Keratinocyte (primary cell): ENCODE results near the gene IFNA5. TPM values are rescaled to one million over a fixed set of nuclear protein-coding genes. Genes with fewer than 3 reads are reported as not detected.

Experiments
- DNase-seq: peaks from one replicate; pipeline ENCODE4 v3.0.0-alpha.2; 2011; ENCODE audit warnings: low read depth, missing footprints, low spot score
- FAIRE-seq: peaks from 2 replicates; lab custom pipeline; 2011; peaks lifted over from hg19 to GRCh38; lab: Jason Lieb, UNC
- H2AFZ ChIP-seq: 2 replicates; pipeline ENCODE4 v1.6.0; 2012; ENCODE audit warnings: low read length, control low read depth, inconsistent platforms; ENCODE audit not compliant: control insufficient read depth
- H3K27ac ChIP-seq: 2 replicates; pipeline ENCODE4 v1.5.1; 2011; ENCODE audit warnings: low read length; ENCODE audit not compliant: control insufficient read depth, insufficient read depth
- H3K27me3 ChIP-seq: 3 replicates; pipeline ENCODE4 v1.6.0; 2011; ENCODE audit warnings: low read length; ENCODE audit not compliant: control insufficient read depth, insufficient read depth; ENCODE audit errors: extremely low read depth
- H3K36me3 ChIP-seq, 2 experiments: 2 replicates in 1 of 2; 3 replicates in 1 of 2; pipeline ENCODE4 v1.5.1; 2011; ENCODE audit warnings: low read length in 2 of 2, mild to moderate bottlenecking in 1 of 2; ENCODE audit not compliant: control insufficient read depth in 2 of 2, insufficient read depth in 2 of 2; ENCODE audit errors: extremely low read depth in 1 of 2
- H3K4me1 ChIP-seq: 3 replicates; pipeline ENCODE4 v1.5.1; 2011; ENCODE audit warnings: low read length; ENCODE audit not compliant: control insufficient read depth, insufficient read depth; ENCODE audit errors: extremely low read depth
- H3K4me2 ChIP-seq: 3 replicates; pipeline ENCODE4 v1.6.0; 2011; ENCODE audit warnings: low read depth, low read length; ENCODE audit not compliant: control insufficient read depth, insufficient read depth; ENCODE audit errors: extremely low read depth
- H3K4me3 ChIP-seq, 3 experiments: fragments of 200-600 bp in 1 of 3; sonication (generic) in 1 of 3; 2 replicates in 2 of 3; 3 replicates in 1 of 3; pipeline ENCODE4 v1.5.1; 2011 to 2016; ENCODE audit warnings: low read length in 3 of 3, mild to moderate bottlenecking in 3 of 3, control low read depth in 2 of 3, inconsistent platforms in 1 of 3, low read depth in 1 of 3, mixed read lengths in 1 of 3, mixed run types in 1 of 3, moderate library complexity in 1 of 3; ENCODE audit not compliant: control insufficient read depth in 2 of 3, insufficient read depth in 2 of 3; ENCODE audit errors: extremely low read depth in 1 of 3
- H3K79me2 ChIP-seq: 2 replicates; pipeline ENCODE4 v1.6.0; 2012; ENCODE audit warnings: low read length; ENCODE audit not compliant: control insufficient read depth, insufficient read depth
- H3K9ac ChIP-seq: 3 replicates; pipeline ENCODE4 v1.6.0; 2011; ENCODE audit warnings: low read length; ENCODE audit not compliant: control insufficient read depth, insufficient read depth; ENCODE audit errors: extremely low read depth
- H3K9me1 ChIP-seq: 3 replicates; pipeline ENCODE4 v1.6.0; 2011; ENCODE audit warnings: low read length; ENCODE audit not compliant: control insufficient read depth, insufficient read depth; ENCODE audit errors: extremely low read depth
- H3K9me3 ChIP-seq: 2 replicates; pipeline ENCODE4 v1.5.1; 2012; ENCODE audit warnings: low read depth, low read length; ENCODE audit not compliant: control insufficient read depth
- H4K20me1 ChIP-seq: 3 replicates; pipeline ENCODE4 v1.6.0; 2011; ENCODE audit warnings: low read length; ENCODE audit not compliant: control insufficient read depth, insufficient read depth; ENCODE audit errors: extremely low read depth
- EZH2 ChIP-seq: IDR thresholded peaks from one replicate; pipeline ENCODE4 v1.6.1; 2012; ENCODE audit warnings: inconsistent platforms, mild to moderate bottlenecking, low read length, moderate library complexity
- dilution Hi-C: fragments of 300-500 bp; cut with MboI; formaldehyde crosslinking; loops from one replicate; pipeline ENCODE4 v1.7.0; 2020; ENCODE audit warnings: low sequenced_read_pairs; ENCODE audit not compliant: extremely low pct_ligation_motif_present
- polyA plus RNA-seq, 5 experiments: library from polyadenylated mRNA; depleted of rRNA in 3 of 5; stranded (reverse) in 3 of 5; stranded (forward) in 1 of 5; unstranded in 1 of 5; fragments of >200 nt; gene quantifications; 1 replicate in 1 of 5; 2 replicates in 3 of 5; 3 replicates in 1 of 5; pipeline versions ENCODE4 v1.2.1 to v1.2.3, GENCODE V29; 2011 to 2012; ENCODE audit warnings: missing spikeins in 2 of 5, low read depth in 1 of 5, low replicate concordance in 1 of 5
- TF ChIP-seq, protein P1 (sequence below), 3 experiments: IDR thresholded peaks in 1 of 3; conservative IDR thresholded peaks in 1 of 3; optimal IDR thresholded peaks in 1 of 3; 2 replicates in 2 of 3; 3 replicates in 1 of 3; pipeline versions ENCODE3 to v1.5.1; 2011; ENCODE audit warnings: low read length in 3 of 3, mild to moderate bottlenecking in 3 of 3, moderate library complexity in 2 of 3, control low read depth in 1 of 3, inconsistent platforms in 1 of 3; ENCODE audit not compliant: insufficient read depth in 2 of 3; ENCODE audit errors: extremely low read depth in 1 of 3

Gene IFNA5
- polyA plus RNA-seq, 1 donor (not counting 4 experiments of a cell fraction or from before 2014, with no cell fraction given) = not detected

DNA sequence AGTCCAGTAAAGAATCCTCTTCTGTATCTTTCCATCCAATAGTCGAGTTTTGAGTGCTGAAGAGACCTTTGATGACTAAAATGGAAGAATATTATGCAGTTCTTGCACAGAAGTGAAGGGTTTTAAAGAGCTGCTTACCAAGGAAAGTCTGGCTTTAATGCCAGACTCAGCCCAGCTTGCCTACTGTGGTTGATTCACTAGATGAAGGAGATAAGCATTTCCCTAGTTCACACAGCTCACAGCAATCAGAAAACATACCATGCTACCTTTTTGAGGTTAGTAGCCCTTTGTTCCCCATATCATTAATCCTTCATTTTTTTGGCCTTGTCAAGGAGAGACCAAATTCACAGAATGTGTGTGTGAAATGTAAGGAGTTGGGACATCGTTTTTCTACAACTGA lies 15.3 kb downstream of the IFNA5 start:
- DNase-seq (no peak), FAIRE-seq (no peak)
- no peak for TF ChIP-seq EZH2
- TF ChIP-seq, protein P1, sequence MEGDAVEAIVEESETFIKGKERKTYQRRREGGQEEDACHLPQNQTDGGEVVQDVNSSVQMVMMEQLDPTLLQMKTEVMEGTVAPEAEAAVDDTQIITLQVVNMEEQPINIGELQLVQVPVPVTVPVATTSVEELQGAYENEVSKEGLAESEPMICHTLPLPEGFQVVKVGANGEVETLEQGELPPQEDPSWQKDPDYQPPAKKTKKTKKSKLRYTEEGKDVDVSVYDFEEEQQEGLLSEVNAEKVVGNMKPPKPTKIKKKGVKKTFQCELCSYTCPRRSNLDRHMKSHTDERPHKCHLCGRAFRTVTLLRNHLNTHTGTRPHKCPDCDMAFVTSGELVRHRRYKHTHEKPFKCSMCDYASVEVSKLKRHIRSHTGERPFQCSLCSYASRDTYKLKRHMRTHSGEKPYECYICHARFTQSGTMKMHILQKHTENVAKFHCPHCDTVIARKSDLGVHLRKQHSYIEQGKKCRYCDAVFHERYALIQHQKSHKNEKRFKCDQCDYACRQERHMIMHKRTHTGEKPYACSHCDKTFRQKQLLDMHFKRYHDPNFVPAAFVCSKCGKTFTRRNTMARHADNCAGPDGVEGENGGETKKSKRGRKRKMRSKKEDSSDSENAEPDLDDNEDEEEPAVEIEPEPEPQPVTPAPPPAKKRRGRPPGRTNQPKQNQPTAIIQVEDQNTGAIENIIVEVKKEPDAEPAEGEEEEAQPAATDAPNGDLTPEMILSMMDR (optimal IDR thresholded peaks at IDR 0.05 in 1 of 3, IDR thresholded peaks at IDR 0.05 in 1 of 3, conservative IDR thresholded peaks at IDR 0.05 in 1 of 3; ENCODE audit: extremely low read depth in 1 of 3, insufficient read depth in 2 of 3, low read length in 3 of 3) = no peak
- dilution Hi-C loops = no loop called here
- H3K4me2 ChIP-seq = no peak overlapping the region
- H4K20me1 ChIP-seq = no peaks in the 10 kb centered on the region
- H3K9ac ChIP-seq = no peak overlapping the region
- no peaks in the 10 kb centered on the region for H3K79me2 ChIP-seq
- H2AFZ ChIP-seq = no peak overlapping the region
- H3K4me1 ChIP-seq = peaks cover 5% of the 10 kb centered on the region
- no peak overlapping the region for H3K4me3 ChIP-seq
- no peaks in the 10 kb centered on the region for H3K9me3 ChIP-seq
- no peaks in the 10 kb centered on the region for H3K36me3 ChIP-seq
- no peaks in the 10 kb centered on the region for H3K9me1 ChIP-seq
- no peak overlapping the region for H3K27ac ChIP-seq
- peaks cover 4% of the 10 kb centered on the region for H3K27me3 ChIP-seq

DNA sequence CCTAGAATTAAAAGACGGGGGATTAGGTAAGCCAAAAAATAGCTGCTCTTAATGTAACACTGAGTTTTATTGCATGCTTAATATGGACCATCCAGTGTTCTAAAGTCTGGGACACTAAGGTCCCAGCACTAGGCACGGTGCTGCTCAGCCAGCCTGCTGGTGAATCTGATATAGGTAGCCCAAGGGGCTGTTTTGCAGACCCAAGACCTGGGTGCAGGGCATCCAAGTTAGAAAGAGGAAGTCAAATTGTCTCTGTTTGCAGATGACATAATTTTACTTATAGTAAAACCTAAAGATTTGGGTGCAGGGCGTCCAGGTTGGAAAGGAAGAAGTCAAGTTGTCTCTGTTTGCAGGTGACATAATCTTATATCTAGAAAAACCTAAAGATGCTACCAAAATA lies 17.8 kb downstream of the IFNA5 start:
- Histone ChIP-seq H3K9me3 (no peaks in the 10 kb centered on the region), H3K9ac (no peak overlapping the region), H3K4me1 (no peaks in the 10 kb centered on the region), H3K9me1 (no peaks in the 10 kb centered on the region), H3K4me3 (no peak overlapping the region), H3K36me3 (no peaks in the 10 kb centered on the region), H3K4me2 (no peak overlapping the region), H4K20me1 (no peaks in the 10 kb centered on the region), H3K27ac (no peak overlapping the region), H3K79me2 (no peaks in the 10 kb centered on the region), H3K27me3 (peaks cover 6% of the 10 kb centered on the region), H2AFZ (no peak overlapping the region)
- TF ChIP-seq, protein P1 (optimal IDR thresholded peaks at IDR 0.05 in 1 of 3, IDR thresholded peaks at IDR 0.05 in 1 of 3, conservative IDR thresholded peaks at IDR 0.05 in 1 of 3; ENCODE audit: extremely low read depth in 1 of 3, insufficient read depth in 2 of 3, low read length in 3 of 3) = no peak
- TF ChIP-seq EZH2 = no peak
- no peak for DNase-seq
- dilution Hi-C loops = no loop called here
- no peak for FAIRE-seq
